ENCODE results near the gene SLC39A13.

Gene SLC39A13

GRCh38 chr11:47377571-47378009 lies 30.8 kb upstream of the SLC39A13 start:
- Histone ChIP-seq H3K4me1 (ENCODE audit: low read length) (0 out of 2 replicates have a peak, but pooled peaks cover 7% of the 10 kb centered on the region), H3K27me3 (replicated peaks; ENCODE audit: insufficient read depth, low read length) (no peaks in the 10 kb centered on the region), H3K9me2 (replicated peaks; ENCODE audit: insufficient read depth, low read length) (no peaks in the 10 kb centered on the region), H4K20me1 (ENCODE audit: insufficient read depth, low read length) (no peaks in the 10 kb centered on the region), H2AFZ (ENCODE audit: low read length) (peak overlapping the region; percentile 61; the same call in 1 of the 2 replicates), H3K9ac (ENCODE audit: low read length) (peak overlapping the region; percentile 64), H3K27ac (ENCODE audit: low read length) (no peak overlapping the region), H3F3A (ENCODE audit: insufficient read depth, low read length) (no peaks in the 10 kb centered on the region), H3K36me3 (replicated peaks; ENCODE audit: insufficient read depth, low read length) (no peaks in the 10 kb centered on the region), H3K4me3 (ENCODE audit: low read length) (peak overlapping the region; percentile 56), H3K4me2 (ENCODE audit: low read depth, low read length) (peak overlapping the region; percentile 43; the same call in 1 of the 2 replicates), H3K79me2 (ENCODE audit: low read length) (no peaks in the 10 kb centered on the region), H3K9me3 (replicated peaks; ENCODE audit: insufficient read depth, low read length) (no peaks in the 10 kb centered on the region)
- DNase-seq: no peak
- TF ChIP-seq CTCF (IDR thresholded peaks at IDR 0.05; ENCODE audit: low read length): no peak
- TF ChIP-seq EZH2 (optimal IDR thresholded peaks at IDR 0.05; ENCODE audit: low read depth, low read length): no peak
- TF ChIP-seq EZH2phosphoT487 (IDR thresholded peaks at IDR 0.05; ENCODE audit: low read length): no peak

DNA sequence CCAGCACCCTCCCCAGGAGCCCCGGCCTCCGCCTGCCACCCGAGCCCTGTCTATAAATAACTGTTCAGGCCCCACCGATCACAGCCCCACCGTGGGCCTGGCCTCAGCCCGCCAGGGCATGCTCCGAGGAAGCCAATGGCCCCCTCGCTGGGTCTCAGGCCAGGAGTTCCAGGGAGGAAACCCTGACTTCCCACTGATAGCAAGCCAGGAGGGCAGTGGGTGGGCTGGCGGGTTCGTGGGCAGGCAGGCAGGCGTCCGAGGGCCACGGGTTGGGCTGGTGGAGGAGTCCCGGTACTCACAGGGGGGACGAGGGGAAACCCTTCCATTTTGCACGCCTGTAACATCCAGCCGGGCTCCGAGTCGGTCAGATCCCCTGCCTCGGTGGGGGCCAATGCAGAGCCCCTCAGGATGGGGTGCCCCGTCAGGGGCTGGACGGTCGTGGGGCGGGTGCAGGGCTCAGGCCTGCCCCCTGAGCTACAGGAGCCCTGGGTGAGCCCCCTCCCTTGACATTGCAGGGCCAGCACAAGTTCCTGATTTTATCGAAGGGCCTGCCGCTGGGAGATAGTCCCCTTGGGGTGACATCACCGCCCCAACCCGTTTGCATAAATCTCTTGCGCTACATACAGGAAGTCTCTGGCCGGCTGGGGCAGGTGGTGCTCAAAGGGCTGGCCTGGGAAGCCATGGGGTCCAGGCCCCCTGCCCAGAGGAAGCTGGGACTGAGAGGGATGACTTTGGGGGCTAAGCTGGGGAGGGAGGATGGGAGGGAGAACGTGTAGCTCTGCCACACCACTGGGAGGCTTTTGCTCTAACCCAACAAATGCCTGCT lies 30.2 kb upstream of the SLC39A13 start, which contains the start of gene SPI1:
TSS of gene SPI1 (minus strand) at position 538 of the 826 bp plus-strand sequence. CDS start at position 344, 194 bp downstream.
- H3K9me3 ChIP-seq (replicated peaks; ENCODE audit: insufficient read depth, low read length): no peaks in the 10 kb centered on the region
- no peak for TF ChIP-seq EZH2phosphoT487 (IDR thresholded peaks at IDR 0.05; ENCODE audit: low read length)
- TF ChIP-seq EZH2 (optimal IDR thresholded peaks at IDR 0.05; ENCODE audit: low read depth, low read length): no peak
- no peak for TF ChIP-seq CTCF (IDR thresholded peaks at IDR 0.05; ENCODE audit: low read length)
- no peaks in the 10 kb centered on the region for H3K36me3 ChIP-seq (replicated peaks; ENCODE audit: insufficient read depth, low read length)
- H3K79me2 ChIP-seq (ENCODE audit: low read length): no peaks in the 10 kb centered on the region
- peak within 1 kb of the TSS; percentile 43 for H3K4me2 ChIP-seq (ENCODE audit: low read depth, low read length)
- no peaks in the 10 kb centered on the region for H3K27me3 ChIP-seq (replicated peaks; ENCODE audit: insufficient read depth, low read length)
- peak within 1 kb of the TSS; percentile 61 for H2AFZ ChIP-seq (ENCODE audit: low read length)
- H3K9ac ChIP-seq (ENCODE audit: low read length): peak within 1 kb of the TSS; percentile 64
- no peaks in the 10 kb centered on the region for H3F3A ChIP-seq (ENCODE audit: insufficient read depth, low read length)
- 0 out of 2 replicates have a peak, but pooled peaks cover 7% of the 10 kb centered on the region for H3K4me1 ChIP-seq (ENCODE audit: low read length)
- H4K20me1 ChIP-seq (ENCODE audit: insufficient read depth, low read length): no peaks in the 10 kb centered on the region
- H3K27ac ChIP-seq (ENCODE audit: low read length): no peak within 1 kb of the TSS; the same call in 1 of the 2 replicates
- peak within 1 kb of the TSS; percentile 56 for H3K4me3 ChIP-seq (ENCODE audit: low read length)
- DNase-seq: peak; percentile 19
- H3K9me2 ChIP-seq (replicated peaks; ENCODE audit: insufficient read depth, low read length): no peaks in the 10 kb centered on the region

GRCh38 chr11:47378836-47379170 lies 29.6 kb upstream of the SLC39A13 start:
- Histone ChIP-seq H3K27me3 (replicated peaks; ENCODE audit: insufficient read depth, low read length) (no peaks in the 10 kb centered on the region), H4K20me1 (ENCODE audit: insufficient read depth, low read length) (no peaks in the 10 kb centered on the region), H3K9me3 (replicated peaks; ENCODE audit: insufficient read depth, low read length) (no peaks in the 10 kb centered on the region), H3K36me3 (replicated peaks; ENCODE audit: insufficient read depth, low read length) (no peaks in the 10 kb centered on the region), H2AFZ (ENCODE audit: low read length) (peak overlapping the region; percentile 61), H3K9me2 (replicated peaks; ENCODE audit: insufficient read depth, low read length) (no peaks in the 10 kb centered on the region), H3K4me1 (ENCODE audit: low read length) (0 out of 2 replicates have a peak, but pooled peaks cover 7% of the 10 kb centered on the region), H3K79me2 (ENCODE audit: low read length) (no peaks in the 10 kb centered on the region), H3K4me3 (ENCODE audit: low read length) (peak overlapping the region; percentile 56; the same call in 1 of the 2 replicates), H3F3A (ENCODE audit: insufficient read depth, low read length) (no peaks in the 10 kb centered on the region), H3K27ac (ENCODE audit: low read length) (no peak overlapping the region), H3K9ac (ENCODE audit: low read length) (peak overlapping the region; percentile 64; the same call in 1 of the 2 replicates), H3K4me2 (ENCODE audit: low read depth, low read length) (peak overlapping the region; percentile 43; the same call in 1 of the 2 replicates)
- TF ChIP-seq CTCF (IDR thresholded peaks at IDR 0.05; ENCODE audit: low read length) (no peak), EZH2phosphoT487 (IDR thresholded peaks at IDR 0.05; ENCODE audit: low read length) (no peak), EZH2 (optimal IDR thresholded peaks at IDR 0.05; ENCODE audit: low read depth, low read length) (no peak)
- DNase-seq: no peak
